HCT116 (cell line): ENCODE results near the gene SLC8A2.

ENCODE experiments used
- CTCF ChIP-seq, 3 experiments: fragments of 200-600 bp in 1 of 3; sonication (generic) in 1 of 3; IDR thresholded peaks in 2 of 3; conservative IDR thresholded peaks in 1 of 3; 2 replicates each; pipeline ENCODE4 v1.5.1; 2012 to 2017; ENCODE audit warnings: low read depth in 2 of 3, low read length in 2 of 3, antibody characterized with exemption in 1 of 3, borderline replicate concordance in 1 of 3, control low read depth in 1 of 3, mild to moderate bottlenecking in 1 of 3, mixed read lengths in 1 of 3, mixed run types in 1 of 3, moderate library complexity in 1 of 3; ENCODE audit not compliant: insufficient read depth in 1 of 3
- EZH2 ChIP-seq: fragments of 200-600 bp; sonication (generic); IDR thresholded peaks from 2 replicates; pipeline ENCODE4 v1.6.1; 2017; ENCODE audit warnings: antibody characterized with exemption, mixed run types
- POLR2A ChIP-seq: IDR thresholded peaks from 2 replicates; pipeline ENCODE4 v1.7.0; 2011; ENCODE audit warnings: borderline replicate concordance; ENCODE audit not compliant: insufficient read depth, insufficient read length; ENCODE audit errors: extremely low read depth

GRCh38 chr19:47415953-47416642 is 55.6 kb downstream of the SLC8A2 start:
- TF ChIP-seq EZH2, result no peak
- no peak for TF ChIP-seq CTCF (IDR thresholded peaks at IDR 0.05 in 2 of 3, conservative IDR thresholded peaks at IDR 0.05 in 1 of 3; ENCODE audit: borderline replicate concordance in 1 of 3, insufficient read depth in 1 of 3, low read depth in 2 of 3, low read length in 2 of 3)
- TF ChIP-seq POLR2A, result no peak
